Tibial artery (tissue), 4 donors: ENCODE results near the gene DNAAF8.

Source experiments
- DNase-seq, 2 donors: peaks; one replicate each; pipeline ENCODE4 v3.0.0-alpha.2; 2019
- H3K27ac ChIP-seq, 2 donors: fragments of 200-600 bp; sonication (generic) in 1 of 2; 1 replicate in 1 of 2; 2 replicates in 1 of 2; pipeline ENCODE4 v1.5.1; 2018 to 2019; ENCODE audit warnings: mild to moderate bottlenecking in 1 of 2
- H3K27me3 ChIP-seq, 2 donors: fragments of 200-600 bp; sonication (generic) in 1 of 2; one replicate each; pipeline versions ENCODE4 v1.5.1 to v1.6.0; 2016 to 2019
- H3K36me3 ChIP-seq, 3 donors: fragments of 200-600 bp; sonication (generic) in 2 of 3; one replicate each; pipeline ENCODE4 v1.5.1; 2016 to 2019; ENCODE audit warnings: mild to moderate bottlenecking in 2 of 3
- H3K4me1 ChIP-seq, 4 donors: fragments of 200-600 bp; sonication (generic) in 2 of 4; 1 replicate in 3 of 4; 2 replicates in 1 of 4; pipeline ENCODE4 v1.5.1; 2016 to 2019
- H3K4me3 ChIP-seq, 2 donors: fragments of 200-600 bp; sonication (generic) in 1 of 2; 1 replicate in 1 of 2; 2 replicates in 1 of 2; pipeline ENCODE4 v1.5.1; 2018 to 2019; ENCODE audit warnings: mild to moderate bottlenecking in 2 of 2
- H3K9me3 ChIP-seq, 3 donors: fragments of 200-600 bp; sonication (generic) in 1 of 3; one replicate each; pipeline ENCODE4 v1.5.1; 2016 to 2019
- CTCF ChIP-seq, 2 experiments: fragments of 200-600 bp in 1 of 2; fragments of 450-650 bp in 1 of 2; IDR thresholded peaks; one replicate each; pipeline ENCODE4 v1.5.1; 2017 to 2019; ENCODE audit warnings: antibody characterized with exemption in 2 of 2, mild to moderate bottlenecking in 1 of 2, moderate library complexity in 1 of 2
- intact Hi-C: fragments of 100-400 bp; cut with DNase I; formaldehyde crosslinking; loops from one replicate; pipeline ENCODE4 v1.15.0; 2023; ENCODE audit warnings: low total_unique reads

The DNAAF8 gene

GRCh38 chr16:4696905-4697847 lies 37.2 kb upstream of the DNAAF8 start:
- no peaks in the 10 kb centered on the region for H3K9me3 ChIP-seq
- peak in 1 of 2 donors; percentile 60 for DNase-seq
- no peak for TF ChIP-seq CTCF (IDR thresholded peaks at IDR 0.05)
- no peak overlapping the region for H3K4me3 ChIP-seq
- intact Hi-C loops, result no loop called here
- H3K27me3 ChIP-seq, result no peaks in the 10 kb centered on the region
- peaks cover 0 to 38% (median 16%) of the 10 kb centered on the region in 4 donors for H3K4me1 ChIP-seq
- peaks cover 33 to 74% (median 71%) of the 10 kb centered on the region in 3 donors for H3K36me3 ChIP-seq
- no peak overlapping the region for H3K27ac ChIP-seq

- no peaks in the 10 kb centered on the region for H3K9me3 ChIP-seq
- H3K27ac ChIP-seq, result no peak overlapping the region
- no peaks in the 10 kb centered on the region for H3K27me3 ChIP-seq
- intact Hi-C loops, result no loop called here
- no peak overlapping the region for H3K4me3 ChIP-seq
- H3K4me1 ChIP-seq, result peaks cover 0 to 32% (median 12%) of the 10 kb centered on the region in 4 donors
- H3K36me3 ChIP-seq, result peaks cover 33 to 79% (median 76%) of the 10 kb centered on the region in 3 donors
- TF ChIP-seq CTCF (IDR thresholded peaks at IDR 0.05), result no peak
- DNase-seq, result no peak
These were observed 36.5 kb upstream of the DNAAF8 start for GRCh38 chr16:4697848-4698291.

GRCh38 chr16:4698321-4699045 lies 35.9 kb upstream of the DNAAF8 start:
- peaks cover 0 to 29% (median 11%) of the 10 kb centered on the region in 4 donors for H3K4me1 ChIP-seq
- H3K27ac ChIP-seq, result no peak overlapping the region
- H3K27me3 ChIP-seq, result no peaks in the 10 kb centered on the region
- H3K36me3 ChIP-seq, result peaks cover 33 to 82% (median 76%) of the 10 kb centered on the region in 3 donors
- H3K4me3 ChIP-seq, result no peak overlapping the region
- H3K9me3 ChIP-seq, result no peaks in the 10 kb centered on the region
- TF ChIP-seq CTCF (IDR thresholded peaks at IDR 0.05), result no peak
- DNase-seq, result peak in 1 of 2 donors; percentile 65
- intact Hi-C loops, result no loop called here

- Histone ChIP-seq H3K4me1 (peaks cover 0 to 27% (median 11%) of the 10 kb centered on the region in 4 donors), H3K36me3 (peaks cover 33 to 87% (median 80%) of the 10 kb centered on the region in 3 donors), H3K9me3 (no peaks in the 10 kb centered on the region), H3K4me3 (no peak overlapping the region), H3K27ac (no peak overlapping the region), H3K27me3 (no peaks in the 10 kb centered on the region)
- DNase-seq, result no peak
- intact Hi-C loops, result no loop called here
- TF ChIP-seq CTCF (IDR thresholded peaks at IDR 0.05), result no peak
These were observed 35.2 kb upstream of the DNAAF8 start for GRCh38 chr16:4699046-4699556.

GRCh38 chr16:4700380-4700996 lies 33.8 kb upstream of the DNAAF8 start:
- Histone ChIP-seq H3K36me3 (peaks cover 42 to 93% (median 88%) of the 10 kb centered on the region in 3 donors), H3K27me3 (no peaks in the 10 kb centered on the region), H3K27ac (no peak overlapping the region), H3K4me3 (no peak overlapping the region), H3K4me1 (peaks cover 0 to 13% (median 0%) of the 10 kb centered on the region in 4 donors), H3K9me3 (no peaks in the 10 kb centered on the region)
- no peak for TF ChIP-seq CTCF (IDR thresholded peaks at IDR 0.05)
- no peak for DNase-seq
- intact Hi-C loops, result no loop called here
